ENCODE measurements around the gene PPIL4.

The PPIL4 gene

GRCh38 chr6:149489967-149490366, 55.9 kb downstream of the PPIL4 start:
- H3K4me1 Mint-ChIP-seq: peaks cover 18% of the 10 kb centered on the region
- no peak overlapping the region for H3K27ac Mint-ChIP-seq (ENCODE audit: low read depth)
- H3K27me3 Mint-ChIP-seq: no peaks in the 10 kb centered on the region
- DNase-seq (ENCODE audit: low spot score in 2 of 2) (no peak), ATAC-seq (replicated peaks; ENCODE audit: extremely low read depth, poor library complexity, severe bottlenecking) (no peak)
- peaks cover 10% of the 10 kb centered on the region for H3K36me3 Mint-ChIP-seq (ENCODE audit: insufficient read depth)
- H3K9me3 Mint-ChIP-seq: no peaks in the 10 kb centered on the region
- H3K4me3 Mint-ChIP-seq: no peak overlapping the region

GRCh38 chr6:149488815-149489214, 57.0 kb downstream of the PPIL4 start:
- ATAC-seq (replicated peaks; ENCODE audit: extremely low read depth, poor library complexity, severe bottlenecking) (no peak), DNase-seq (ENCODE audit: low spot score in 2 of 2) (no peak)
- Mint-ChIP-seq H3K4me3 (no peak overlapping the region), H3K4me1 (peaks cover 21% of the 10 kb centered on the region), H3K27me3 (no peaks in the 10 kb centered on the region), H3K9me3 (no peaks in the 10 kb centered on the region), H3K27ac (ENCODE audit: low read depth) (no peak overlapping the region), H3K36me3 (ENCODE audit: insufficient read depth) (peaks cover 9% of the 10 kb centered on the region)

- Mint-ChIP-seq H3K4me1 (peaks cover 32% of the 10 kb centered on the region), H3K36me3 (ENCODE audit: insufficient read depth) (peaks cover 9% of the 10 kb centered on the region), H3K4me3 (no peak overlapping the region), H3K27ac (ENCODE audit: low read depth) (no peak overlapping the region), H3K27me3 (no peaks in the 10 kb centered on the region), H3K9me3 (no peaks in the 10 kb centered on the region)
- DNase-seq (ENCODE audit: low spot score in 2 of 2) (no peak), ATAC-seq (replicated peaks; ENCODE audit: extremely low read depth, poor library complexity, severe bottlenecking) (no peak)
Observed at GRCh38 chr6:149487316-149487715, 58.5 kb downstream of the PPIL4 start.

DNA sequence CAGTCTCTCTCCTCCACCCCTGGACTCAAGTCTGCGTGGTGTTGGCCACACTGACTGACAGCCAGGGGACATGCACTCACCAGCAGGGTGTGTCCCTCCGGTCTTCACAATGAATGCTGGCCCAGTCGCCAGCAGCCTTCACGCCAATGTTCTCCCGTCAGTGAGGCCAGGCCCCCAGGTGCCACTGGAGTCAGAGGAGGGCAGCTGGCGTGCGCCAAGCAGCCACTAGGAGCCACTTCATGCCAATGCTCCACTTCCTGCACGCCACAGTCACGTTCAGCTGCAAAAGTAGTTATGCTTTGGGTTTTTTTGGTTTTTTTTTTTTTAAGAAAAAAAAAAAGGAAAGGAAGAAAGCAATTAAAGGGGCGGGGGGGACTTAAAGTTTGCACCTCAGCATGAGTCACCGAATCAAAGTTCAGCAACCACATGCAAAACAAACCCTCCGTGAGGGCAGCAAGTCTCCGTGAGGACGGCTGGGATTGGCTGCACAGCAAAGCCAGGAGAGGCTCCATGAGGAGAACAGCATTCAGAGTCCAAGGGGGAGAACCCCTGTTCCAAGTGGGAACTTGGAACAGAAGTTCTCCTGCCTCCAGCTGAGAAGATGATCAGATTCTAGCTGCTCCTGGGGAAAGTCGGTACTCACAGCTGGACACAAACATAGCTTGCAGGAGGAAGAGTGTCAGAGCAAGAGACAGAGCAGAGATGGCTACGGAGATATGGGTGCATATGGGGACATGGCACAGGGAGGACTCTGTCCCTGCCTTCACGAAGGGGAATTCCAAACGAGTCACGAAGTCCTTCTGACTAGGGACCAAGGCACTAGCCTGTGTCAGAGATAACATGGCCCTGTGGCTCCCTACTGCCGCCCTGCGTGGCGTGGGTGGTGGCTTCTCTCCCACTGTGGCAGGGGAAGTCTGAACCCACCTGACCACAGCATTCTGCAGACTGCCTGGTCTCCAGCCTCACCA, 60.8 kb downstream of the PPIL4 start, which contains the start of gene ZC3H12D:
ZC3H12D (minus strand) TSS at position 282 of the 968 bp plus-strand sequence. CDS start 10,471 bp downstream, outside the sequence.
- no peaks in the 10 kb centered on the region for H3K27me3 Mint-ChIP-seq

DNA sequence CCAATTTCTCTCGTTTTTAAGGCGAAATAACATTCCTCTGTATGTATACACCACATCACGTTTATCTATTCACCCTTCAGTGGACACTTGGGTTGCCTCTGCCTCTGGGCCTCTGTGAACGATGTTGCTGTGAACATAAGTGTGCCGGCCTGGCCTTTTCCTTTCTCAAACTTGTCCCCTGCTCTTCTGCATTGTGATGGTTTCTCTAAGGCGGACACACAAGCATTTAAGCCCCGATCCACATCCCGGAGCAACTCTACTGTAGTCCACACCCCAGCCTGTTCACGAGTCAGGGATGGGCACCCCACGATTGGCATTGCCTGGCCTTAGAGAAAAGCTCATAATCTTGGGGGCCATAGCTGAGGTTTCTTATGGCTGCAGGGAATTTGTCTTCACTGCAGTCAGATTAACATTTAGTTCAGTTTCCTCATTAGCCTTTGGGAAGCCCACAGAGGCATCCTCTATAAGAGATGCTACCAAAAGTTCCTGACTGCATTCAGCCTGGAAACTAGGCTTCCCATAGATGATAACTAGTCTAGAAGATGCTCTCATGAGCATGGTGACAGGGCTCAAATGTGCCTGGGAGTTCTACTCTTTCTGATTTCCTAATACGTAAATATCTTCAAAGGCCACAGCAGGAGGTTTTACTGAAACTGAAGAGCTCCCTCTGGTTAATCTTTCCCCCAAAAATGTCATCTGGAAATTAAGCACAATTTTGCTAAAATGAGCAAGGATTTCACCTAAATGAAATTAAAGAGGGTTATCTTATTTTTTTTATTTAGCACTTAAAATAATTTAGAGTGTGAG, 61.8 kb downstream of the PPIL4 start:
- Mint-ChIP-seq H3K4me1 (peaks cover 63% of the 10 kb centered on the region), H3K27me3 (no peaks in the 10 kb centered on the region), H3K4me3 (peak overlapping the region; percentile 87), H3K27ac (ENCODE audit: low read depth) (peak overlapping the region; percentile 100), H3K9me3 (no peaks in the 10 kb centered on the region), H3K36me3 (ENCODE audit: insufficient read depth) (peaks cover 17% of the 10 kb centered on the region)
- ATAC-seq (replicated peaks; ENCODE audit: extremely low read depth, poor library complexity, severe bottlenecking) (no peak), DNase-seq (ENCODE audit: low spot score in 2 of 2) (no peak)

More for the DNA sequence above, 60.8 kb downstream of the PPIL4 start, which contains the start of gene ZC3H12D:
- peak; percentile 62 to 74 for DNase-seq (ENCODE audit: low spot score in 2 of 2)
- H3K4me3 Mint-ChIP-seq: peak within 1 kb of the TSS; percentile 87
- peaks cover 15% of the 10 kb centered on the region for H3K36me3 Mint-ChIP-seq (ENCODE audit: insufficient read depth)
- H3K27ac Mint-ChIP-seq (ENCODE audit: low read depth): peak within 1 kb of the TSS; percentile 100
- no peaks in the 10 kb centered on the region for H3K9me3 Mint-ChIP-seq
- peak; percentile 80 for ATAC-seq (replicated peaks; ENCODE audit: extremely low read depth, poor library complexity, severe bottlenecking)
- peaks cover 54% of the 10 kb centered on the region for H3K4me1 Mint-ChIP-seq

DNA sequence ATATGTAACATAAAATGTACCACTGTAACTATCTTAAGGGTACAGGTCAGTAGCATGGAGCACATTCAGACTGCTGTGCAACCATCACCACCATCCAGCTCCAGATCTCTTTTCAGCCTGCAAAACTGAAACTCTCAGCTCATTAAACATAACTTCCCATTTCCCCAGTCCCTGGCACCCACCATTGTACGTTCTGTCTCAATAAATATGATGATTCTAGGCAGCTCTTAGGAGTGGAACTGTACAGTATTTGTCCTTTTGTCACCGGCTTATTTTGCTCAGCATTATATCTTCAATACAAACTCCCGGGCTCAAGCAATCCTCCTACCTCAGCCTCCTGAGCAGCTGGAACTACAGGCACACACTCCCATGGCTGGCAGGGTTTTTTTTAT, 62.5 kb downstream of the PPIL4 start:
- Mint-ChIP-seq H3K4me1 (peaks cover 69% of the 10 kb centered on the region), H3K36me3 (ENCODE audit: insufficient read depth) (peaks cover 17% of the 10 kb centered on the region), H3K4me3 (peak overlapping the region; percentile 87), H3K27me3 (no peaks in the 10 kb centered on the region), H3K27ac (ENCODE audit: low read depth) (peak overlapping the region; percentile 100), H3K9me3 (no peaks in the 10 kb centered on the region)
- ATAC-seq (replicated peaks; ENCODE audit: extremely low read depth, poor library complexity, severe bottlenecking): no peak
- no peak for DNase-seq (ENCODE audit: low spot score in 2 of 2)

DNA sequence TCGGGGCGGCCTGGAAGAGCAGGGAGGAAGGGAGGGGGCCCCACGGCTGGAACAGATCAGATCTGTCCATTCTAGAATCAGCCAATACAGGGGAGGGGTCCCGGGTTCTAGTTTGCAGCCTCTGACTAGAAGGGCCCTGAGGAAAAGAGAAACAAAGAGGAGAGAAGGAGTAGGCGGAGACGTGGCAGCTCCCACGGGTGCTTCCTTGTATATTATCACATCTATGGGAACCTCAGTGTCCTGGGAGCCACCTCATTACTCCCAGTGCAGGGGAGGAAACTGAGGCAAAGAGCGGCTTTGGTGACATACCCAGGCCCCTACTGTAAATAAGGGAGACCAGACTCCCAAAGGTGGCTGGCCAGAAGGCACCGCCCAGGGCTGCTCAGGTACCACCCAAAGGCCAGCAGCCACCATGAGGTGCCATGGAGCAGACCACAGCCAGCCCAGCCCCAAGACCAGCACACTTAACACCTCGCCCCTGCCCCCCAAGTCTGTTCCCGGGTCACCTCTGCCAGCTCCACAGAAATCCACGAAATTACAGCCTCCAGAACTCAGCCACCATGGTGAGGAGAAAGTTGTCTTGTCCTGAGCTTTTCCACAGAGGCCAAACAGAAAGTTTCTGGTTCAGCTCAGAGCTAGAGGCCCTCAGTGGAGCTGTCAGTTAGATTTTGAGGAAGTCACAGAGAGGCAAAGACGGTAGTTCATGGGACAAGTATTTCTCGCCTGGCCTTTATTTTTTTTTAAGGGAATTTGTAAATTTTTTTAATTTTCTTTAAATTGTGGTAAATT, 63.1 kb downstream of the PPIL4 start:
- H3K27ac Mint-ChIP-seq (ENCODE audit: low read depth): peak overlapping the region; percentile 100
- no peak for DNase-seq (ENCODE audit: low spot score in 2 of 2)
- peak overlapping the region; percentile 87 for H3K4me3 Mint-ChIP-seq
- peaks cover 69% of the 10 kb centered on the region for H3K4me1 Mint-ChIP-seq
- ATAC-seq (replicated peaks; ENCODE audit: extremely low read depth, poor library complexity, severe bottlenecking): no peak
- no peaks in the 10 kb centered on the region for H3K27me3 Mint-ChIP-seq
- H3K36me3 Mint-ChIP-seq (ENCODE audit: insufficient read depth): peaks cover 19% of the 10 kb centered on the region
- no peaks in the 10 kb centered on the region for H3K9me3 Mint-ChIP-seq

- Mint-ChIP-seq H3K4me3 (peak overlapping the region; percentile 87), H3K36me3 (ENCODE audit: insufficient read depth) (peaks cover 25% of the 10 kb centered on the region), H3K27ac (ENCODE audit: low read depth) (peak overlapping the region; percentile 100), H3K27me3 (no peaks in the 10 kb centered on the region), H3K4me1 (peaks cover 78% of the 10 kb centered on the region), H3K9me3 (no peaks in the 10 kb centered on the region)
- no peak for DNase-seq (ENCODE audit: low spot score in 2 of 2)
- no peak for ATAC-seq (replicated peaks; ENCODE audit: extremely low read depth, poor library complexity, severe bottlenecking)
Observed at GRCh38 chr6:149480502-149481280, 65.2 kb downstream of the PPIL4 start.

DNA sequence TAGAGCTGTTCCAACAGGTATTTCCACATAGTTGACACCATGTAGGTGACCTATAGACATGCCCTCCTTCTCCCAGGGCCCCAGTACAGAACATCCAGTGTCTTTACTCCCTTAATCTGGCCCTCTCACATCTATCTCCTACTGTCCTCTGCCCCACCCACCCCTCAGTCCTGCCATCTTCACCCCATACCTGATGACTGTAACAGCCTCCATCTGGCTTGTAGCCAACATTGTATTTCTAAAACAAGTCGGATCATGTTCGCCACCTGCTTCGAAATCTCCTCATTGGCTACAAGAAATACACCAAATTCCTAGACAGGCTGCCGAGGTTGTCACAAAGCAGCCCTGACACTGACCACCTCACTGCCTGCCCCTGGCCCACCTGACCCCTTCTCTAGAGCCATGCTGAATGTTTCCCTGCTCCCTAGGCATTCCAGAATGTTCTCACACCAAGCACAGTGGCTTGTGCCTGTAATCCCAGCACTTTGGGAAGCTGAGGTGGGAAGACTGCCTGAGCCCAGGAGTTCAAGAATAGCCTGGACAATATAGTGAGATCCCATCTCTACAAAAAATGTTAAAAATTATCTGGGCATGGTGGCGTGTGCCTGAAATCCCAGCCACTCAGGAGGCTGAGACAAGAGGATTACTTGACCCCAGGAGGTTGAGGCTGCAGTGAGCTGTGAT, 67.1 kb downstream of the PPIL4 start:
- ATAC-seq (replicated peaks; ENCODE audit: extremely low read depth, poor library complexity, severe bottlenecking) (no peak), DNase-seq (ENCODE audit: low spot score in 2 of 2) (no peak)
- Mint-ChIP-seq H3K36me3 (ENCODE audit: insufficient read depth) (peaks cover 21% of the 10 kb centered on the region), H3K4me3 (no peak overlapping the region), H3K4me1 (peaks cover 64% of the 10 kb centered on the region), H3K27me3 (no peaks in the 10 kb centered on the region), H3K9me3 (no peaks in the 10 kb centered on the region), H3K27ac (ENCODE audit: low read depth) (peak overlapping the region; percentile 100)

- Mint-ChIP-seq H3K9me3 (no peaks in the 10 kb centered on the region), H3K27me3 (no peaks in the 10 kb centered on the region), H3K27ac (ENCODE audit: low read depth) (peak overlapping the region; percentile 56), H3K4me1 (peaks cover 57% of the 10 kb centered on the region), H3K4me3 (no peak overlapping the region), H3K36me3 (ENCODE audit: insufficient read depth) (peaks cover 24% of the 10 kb centered on the region)
- ATAC-seq (replicated peaks; ENCODE audit: extremely low read depth, poor library complexity, severe bottlenecking) (no peak), DNase-seq (ENCODE audit: low spot score in 2 of 2) (no peak)
Observed at GRCh38 chr6:149477544-149477943, 68.3 kb downstream of the PPIL4 start.

- H3K36me3 Mint-ChIP-seq (ENCODE audit: insufficient read depth): peaks cover 24% of the 10 kb centered on the region
- H3K4me1 Mint-ChIP-seq: peaks cover 57% of the 10 kb centered on the region
- ATAC-seq (replicated peaks; ENCODE audit: extremely low read depth, poor library complexity, severe bottlenecking): no peak
- H3K9me3 Mint-ChIP-seq: no peaks in the 10 kb centered on the region
- no peak for DNase-seq (ENCODE audit: low spot score in 2 of 2)
- H3K4me3 Mint-ChIP-seq: no peak overlapping the region
- H3K27me3 Mint-ChIP-seq: no peaks in the 10 kb centered on the region
- peak overlapping the region; percentile 56 for H3K27ac Mint-ChIP-seq (ENCODE audit: low read depth)
Observed at GRCh38 chr6:149476789-149477455, 68.9 kb downstream of the PPIL4 start.

Data from central memory CD8-positive, alpha-beta T cell (primary cell).